ENCODE measurements around the gene RNF166. TPM values are rescaled to one million over a fixed set of nuclear protein-coding genes. Genes with fewer than 3 reads are reported as not detected.
A peak's percentile ranks its signal among the peaks of the same experiment; 100 is the strongest.

RNF166 gene
- total and polyA plus RNA-seq, 2 of the 13 experiments (the other 11 are each of a cell fraction or from before 2014, with no cell fraction given) = 21.4 to 23.0 TPM

DNA sequence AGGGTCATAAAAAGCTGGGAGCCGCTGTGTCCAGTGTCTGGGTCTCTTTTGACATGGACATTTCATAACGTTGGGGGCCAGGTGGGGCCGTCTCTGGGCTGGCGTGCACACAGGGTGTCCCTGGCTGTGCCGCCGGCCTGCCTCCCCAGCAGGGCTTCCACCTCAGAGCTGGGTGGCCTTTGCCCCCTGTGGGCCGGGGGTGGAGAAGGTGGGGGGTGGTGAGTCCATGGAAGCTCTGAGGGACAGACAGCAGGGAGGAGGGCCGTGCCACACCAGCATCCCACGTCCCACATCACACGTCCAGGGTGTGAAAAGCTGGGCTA is 19.0 kb downstream of the RNF166 start (continued):
- TF ChIP-seq, protein P1, sequence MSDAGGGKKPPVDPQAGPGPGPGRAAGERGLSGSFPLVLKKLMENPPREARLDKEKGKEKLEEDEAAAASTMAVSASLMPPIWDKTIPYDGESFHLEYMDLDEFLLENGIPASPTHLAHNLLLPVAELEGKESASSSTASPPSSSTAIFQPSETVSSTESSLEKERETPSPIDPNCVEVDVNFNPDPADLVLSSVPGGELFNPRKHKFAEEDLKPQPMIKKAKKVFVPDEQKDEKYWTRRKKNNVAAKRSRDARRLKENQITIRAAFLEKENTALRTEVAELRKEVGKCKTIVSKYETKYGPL (CRISPR knock-in tag; IDR thresholded peaks at IDR 0.05) = no peak
- TF ChIP-seq SRSF9 (IDR thresholded peaks at IDR 0.05; ENCODE audit: borderline replicate concordance, insufficient read depth, low read depth, low read length, poor library complexity, severe bottlenecking) (no peak), NFE2 (CRISPR knock-in tag; IDR thresholded peaks at IDR 0.05) (no peak), ZIK1 (CRISPR knock-in tag; IDR thresholded peaks at IDR 0.05; ENCODE audit: borderline replicate concordance, low read depth) (0 out of 2 replicates have a peak, but pooled peaks have one; percentile 56), JUND (CRISPR knock-in tag; IDR thresholded peaks at IDR 0.05) (no peak), DPF2 (CRISPR knock-in tag; IDR thresholded peaks at IDR 0.05; ENCODE audit: borderline replicate concordance, low read depth) (no peak), RARA (CRISPR knock-in tag; IDR thresholded peaks at IDR 0.05) (no peak), CREM (IDR thresholded peaks at IDR 0.05) (no peak), CREM (CRISPR knock-in tag; IDR thresholded peaks at IDR 0.05) (no peak), ARID5B (CRISPR knock-in tag; IDR thresholded peaks at IDR 0.05) (no peak), SSRP1 (CRISPR knock-in tag; IDR thresholded peaks at IDR 0.05) (no peak), HOXA3 (CRISPR knock-in tag; IDR thresholded peaks at IDR 0.05) (no peak), ZBTB20 (CRISPR knock-in tag; IDR thresholded peaks at IDR 0.05; ENCODE audit: borderline replicate concordance, low read depth) (0 out of 2 replicates have a peak, but pooled peaks have one; percentile 45), NFKBIZ (CRISPR knock-in tag; IDR thresholded peaks at IDR 0.05) (no peak), POLR2AphosphoS2 (IDR thresholded peaks at IDR 0.05; ENCODE audit: low read depth, low read length) (no peak), RXRA (CRISPR knock-in tag; IDR thresholded peaks at IDR 0.05) (no peak)
- TF ChIP-seq, protein P2, sequence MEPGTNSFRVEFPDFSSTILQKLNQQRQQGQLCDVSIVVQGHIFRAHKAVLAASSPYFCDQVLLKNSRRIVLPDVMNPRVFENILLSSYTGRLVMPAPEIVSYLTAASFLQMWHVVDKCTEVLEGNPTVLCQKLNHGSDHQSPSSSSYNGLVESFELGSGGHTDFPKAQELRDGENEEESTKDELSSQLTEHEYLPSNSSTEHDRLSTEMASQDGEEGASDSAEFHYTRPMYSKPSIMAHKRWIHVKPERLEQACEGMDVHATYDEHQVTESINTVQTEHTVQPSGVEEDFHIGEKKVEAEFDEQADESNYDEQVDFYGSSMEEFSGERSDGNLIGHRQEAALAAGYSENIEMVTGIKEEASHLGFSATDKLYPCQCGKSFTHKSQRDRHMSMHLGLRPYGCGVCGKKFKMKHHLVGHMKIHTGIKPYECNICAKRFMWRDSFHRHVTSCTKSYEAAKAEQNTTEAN (CRISPR knock-in tag; conservative IDR thresholded peaks at IDR 0.05) = no peak
- TF ChIP-seq, protein P3, sequence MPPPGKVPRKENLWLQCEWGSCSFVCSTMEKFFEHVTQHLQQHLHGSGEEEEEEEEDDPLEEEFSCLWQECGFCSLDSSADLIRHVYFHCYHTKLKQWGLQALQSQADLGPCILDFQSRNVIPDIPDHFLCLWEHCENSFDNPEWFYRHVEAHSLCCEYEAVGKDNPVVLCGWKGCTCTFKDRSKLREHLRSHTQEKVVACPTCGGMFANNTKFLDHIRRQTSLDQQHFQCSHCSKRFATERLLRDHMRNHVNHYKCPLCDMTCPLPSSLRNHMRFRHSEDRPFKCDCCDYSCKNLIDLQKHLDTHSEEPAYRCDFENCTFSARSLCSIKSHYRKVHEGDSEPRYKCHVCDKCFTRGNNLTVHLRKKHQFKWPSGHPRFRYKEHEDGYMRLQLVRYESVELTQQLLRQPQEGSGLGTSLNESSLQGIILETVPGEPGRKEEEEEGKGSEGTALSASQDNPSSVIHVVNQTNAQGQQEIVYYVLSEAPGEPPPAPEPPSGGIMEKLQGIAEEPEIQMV (CRISPR knock-in tag; IDR thresholded peaks at IDR 0.05; ENCODE audit: low read depth) = no peak
- TF ChIP-seq, protein P4, sequence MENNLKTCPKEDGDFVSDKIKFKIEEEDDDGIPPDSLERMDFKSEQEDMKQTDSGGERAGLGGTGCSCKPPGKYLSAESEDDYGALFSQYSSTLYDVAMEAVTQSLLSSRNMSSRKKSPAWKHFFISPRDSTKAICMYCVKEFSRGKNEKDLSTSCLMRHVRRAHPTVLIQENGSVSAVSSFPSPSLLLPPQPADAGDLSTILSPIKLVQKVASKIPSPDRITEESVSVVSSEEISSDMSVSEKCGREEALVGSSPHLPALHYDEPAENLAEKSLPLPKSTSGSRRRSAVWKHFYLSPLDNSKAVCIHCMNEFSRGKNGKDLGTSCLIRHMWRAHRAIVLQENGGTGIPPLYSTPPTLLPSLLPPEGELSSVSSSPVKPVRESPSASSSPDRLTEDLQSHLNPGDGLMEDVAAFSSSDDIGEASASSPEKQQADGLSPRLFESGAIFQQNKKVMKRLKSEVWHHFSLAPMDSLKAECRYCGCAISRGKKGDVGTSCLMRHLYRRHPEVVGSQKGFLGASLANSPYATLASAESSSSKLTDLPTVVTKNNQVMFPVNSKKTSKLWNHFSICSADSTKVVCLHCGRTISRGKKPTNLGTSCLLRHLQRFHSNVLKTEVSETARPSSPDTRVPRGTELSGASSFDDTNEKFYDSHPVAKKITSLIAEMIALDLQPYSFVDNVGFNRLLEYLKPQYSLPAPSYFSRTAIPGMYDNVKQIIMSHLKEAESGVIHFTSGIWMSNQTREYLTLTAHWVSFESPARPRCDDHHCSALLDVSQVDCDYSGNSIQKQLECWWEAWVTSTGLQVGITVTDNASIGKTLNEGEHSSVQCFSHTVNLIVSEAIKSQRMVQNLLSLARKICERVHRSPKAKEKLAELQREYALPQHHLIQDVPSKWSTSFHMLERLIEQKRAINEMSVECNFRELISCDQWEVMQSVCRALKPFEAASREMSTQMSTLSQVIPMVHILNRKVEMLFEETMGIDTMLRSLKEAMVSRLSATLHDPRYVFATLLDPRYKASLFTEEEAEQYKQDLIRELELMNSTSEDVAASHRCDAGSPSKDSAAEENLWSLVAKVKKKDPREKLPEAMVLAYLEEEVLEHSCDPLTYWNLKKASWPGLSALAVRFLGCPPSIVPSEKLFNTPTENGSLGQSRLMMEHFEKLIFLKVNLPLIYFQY (CRISPR knock-in tag; IDR thresholded peaks at IDR 0.05; ENCODE audit: borderline replicate concordance) = no peak
